HS-5 (cell line): Measurements from ENCODE around the gene VGLL3.
"Not testable (repeated sequence)": the region's sequence is repeated elsewhere in the genome, so short reads cannot be mapped to it uniquely, and the experiment has no call there.

Source experiments
- DNase-seq: peaks from one replicate; pipeline ENCODE4 v3.0.0-alpha.2; 2012; ENCODE audit warnings: low read depth

The VGLL3 gene

DNA sequence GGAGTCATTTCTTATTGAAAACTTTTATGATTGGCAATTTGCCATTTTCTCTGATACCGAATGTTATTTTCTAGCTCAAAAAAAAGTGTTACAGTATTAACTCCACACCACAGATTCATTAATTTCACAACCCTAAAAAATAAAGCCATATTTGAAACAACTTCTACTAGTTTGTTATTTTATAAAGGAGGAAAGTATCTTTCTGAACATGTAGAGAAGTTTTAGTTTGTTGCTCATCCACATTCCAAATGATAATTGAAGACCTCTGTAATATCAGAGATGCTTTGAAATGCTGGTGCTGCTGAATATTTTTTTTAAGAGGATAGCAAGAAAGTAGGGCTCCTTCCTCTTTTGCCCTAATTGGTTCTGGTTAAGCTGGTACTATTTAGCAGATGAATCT, 1.9 kb downstream of the VGLL3 start:
- no peak for DNase-seq

- peak; percentile 93 for DNase-seq
These were observed 2.7 kb downstream of the VGLL3 start for GRCh38 chr3:86988235-86988634.

GRCh38 chr3:86987421-86987715, 3.6 kb downstream of the VGLL3 start:
- DNase-seq, result no peak

DNA sequence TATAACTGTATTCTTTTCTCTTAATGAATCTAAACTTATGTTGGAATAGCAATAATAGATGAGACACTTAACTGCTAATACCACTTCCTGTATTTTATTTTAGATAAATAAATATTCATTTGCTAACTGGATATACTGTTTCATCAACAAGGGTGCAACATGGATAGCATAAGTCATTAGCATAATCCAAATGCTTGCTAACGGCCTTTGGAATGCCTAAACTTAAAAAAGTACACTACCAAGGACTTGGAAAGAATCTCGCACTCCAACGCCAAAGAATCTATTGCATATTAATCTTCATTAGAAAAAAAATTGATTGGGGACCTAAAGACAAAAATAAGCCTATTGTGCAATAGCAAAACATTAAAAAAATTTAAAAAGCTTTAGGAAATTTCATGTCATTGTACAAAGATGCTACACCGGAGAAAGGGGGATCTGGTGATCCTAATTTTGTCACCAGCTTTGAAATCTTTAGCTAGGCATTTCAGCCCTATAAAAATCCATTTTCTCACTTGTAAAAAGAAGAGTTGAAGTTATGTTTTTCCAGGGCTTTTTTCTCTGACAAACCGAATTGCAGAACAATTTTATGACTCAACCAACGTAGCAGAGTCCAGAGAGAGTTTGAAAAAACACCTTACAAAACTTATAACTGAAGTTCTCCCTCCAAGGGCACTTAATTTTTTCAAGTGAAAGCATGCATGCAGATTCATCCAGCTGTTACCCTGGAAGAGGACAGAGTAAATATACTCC, 4.1 kb downstream of the VGLL3 start:
- no peak for DNase-seq

- no peak for DNase-seq
These were observed 5.6 kb downstream of the VGLL3 start for GRCh38 chr3:86985181-86985826.

DNA sequence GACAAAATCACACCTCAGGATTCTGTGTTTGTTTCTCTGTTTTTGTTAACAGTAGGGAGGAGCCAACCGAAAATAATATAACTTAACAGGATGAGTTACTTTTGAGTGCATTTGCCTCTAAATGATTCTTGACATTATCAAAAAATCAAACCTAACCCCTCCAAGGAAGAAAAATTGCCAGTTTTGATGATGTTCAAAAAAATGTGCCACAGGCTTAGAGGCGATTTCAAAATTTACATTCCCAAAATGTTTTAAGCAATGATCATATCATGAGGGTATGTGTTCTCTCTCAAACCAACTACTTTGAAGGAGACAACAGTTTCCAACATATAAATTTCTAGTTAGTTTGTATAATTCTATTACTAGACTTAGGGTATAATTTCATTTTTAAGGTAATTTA, 6.7 kb downstream of the VGLL3 start:
- DNase-seq, result no peak

DNA sequence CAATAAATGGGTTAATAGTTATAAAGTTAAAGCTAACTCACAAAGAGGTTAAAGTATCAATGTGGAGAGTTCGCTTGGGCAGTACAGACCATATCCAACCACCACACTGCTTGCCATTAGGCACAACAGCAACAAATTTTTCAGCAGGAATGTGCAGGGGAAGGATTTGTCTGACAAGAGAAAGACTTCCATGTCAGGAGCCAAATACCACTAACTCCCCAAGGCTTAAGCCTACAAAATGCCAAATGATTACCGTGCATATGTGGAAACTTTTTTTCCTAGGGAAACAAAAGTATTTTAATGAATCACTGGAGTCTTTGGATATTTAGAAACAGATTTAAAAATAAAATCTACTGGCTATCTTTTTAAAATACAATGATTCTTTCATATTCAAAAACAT, 8.1 kb downstream of the VGLL3 start:
- DNase-seq, result no peak

- no peak for DNase-seq
These were observed 12.8 kb downstream of the VGLL3 start for GRCh38 chr3:86978111-86978551.

DNA sequence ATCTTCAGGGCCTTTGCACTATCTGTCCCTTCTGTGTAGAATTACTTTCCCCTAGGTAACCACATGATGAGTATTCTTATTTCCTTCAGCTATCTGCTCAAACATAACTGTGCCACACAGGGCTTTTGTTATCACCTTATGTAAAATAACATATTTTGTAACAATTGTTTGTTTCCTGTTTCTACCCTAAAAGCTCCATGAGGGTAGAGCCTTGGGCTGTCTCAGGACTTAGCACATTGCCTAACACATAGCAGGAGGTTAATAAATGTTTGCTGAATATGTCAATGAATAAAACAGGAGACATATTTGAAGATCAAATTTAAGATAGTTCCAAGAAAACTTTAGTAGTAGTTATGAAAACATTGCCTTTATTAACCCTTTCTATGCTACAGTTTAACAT, 14.7 kb downstream of the VGLL3 start:
- DNase-seq, result no peak

DNA sequence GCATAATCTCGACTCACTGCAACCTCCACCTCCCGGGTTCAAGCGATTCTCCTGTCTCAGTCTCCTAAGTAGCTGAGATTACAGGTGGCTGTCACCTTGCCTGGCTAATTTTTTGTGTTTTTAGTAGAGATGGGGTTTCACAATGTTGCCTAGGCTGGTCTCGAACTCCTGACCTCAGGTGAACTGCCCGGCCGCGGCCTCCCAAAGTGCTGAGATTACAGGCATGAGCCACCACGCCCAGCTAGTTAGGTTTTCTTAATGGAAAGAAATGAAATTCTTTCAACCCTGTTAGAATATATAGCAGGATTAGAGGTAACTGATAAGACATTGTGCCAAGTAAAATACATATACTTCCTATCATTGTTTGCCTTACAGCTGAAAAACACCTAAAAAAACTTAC, 16.8 kb downstream of the VGLL3 start:
- DNase-seq, result not testable (repeated sequence)

GRCh38 chr3:86973440-86973839, 17.5 kb downstream of the VGLL3 start:
- peak; percentile 90 for DNase-seq

- no peak for DNase-seq
These were observed 21.3 kb downstream of the VGLL3 start for GRCh38 chr3:86969500-86970189.

DNA sequence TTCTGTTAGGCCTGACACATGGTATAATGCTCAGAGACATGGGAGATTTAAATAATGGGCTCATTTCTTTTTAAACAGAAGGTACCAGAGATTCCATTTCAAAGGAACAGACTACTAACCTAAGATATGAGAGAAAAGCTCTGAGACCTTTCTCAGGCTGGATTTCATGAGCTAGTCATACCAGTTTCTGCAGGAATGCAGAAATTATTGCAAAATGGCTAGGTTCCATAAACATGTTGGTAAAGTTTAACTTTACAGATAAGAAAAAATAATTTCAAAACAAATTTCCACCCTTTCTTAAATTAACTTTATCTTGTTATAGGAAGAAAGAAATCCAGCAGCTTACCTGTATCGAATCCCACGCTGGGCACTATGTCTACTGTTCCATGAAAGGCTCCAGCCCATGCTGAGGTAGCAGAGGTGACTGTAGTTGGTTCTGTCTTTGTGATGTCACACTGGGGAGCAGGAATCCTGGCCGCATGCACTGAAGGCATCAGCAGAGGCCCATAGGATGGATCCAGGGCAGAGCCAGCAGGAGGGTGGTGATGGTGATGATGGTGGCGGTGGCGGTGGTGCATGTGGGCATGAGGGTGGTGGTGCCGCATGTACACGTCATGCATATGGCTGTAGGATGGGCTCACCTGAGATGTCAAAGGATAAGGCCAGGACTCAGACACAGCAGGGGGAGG, 22.6 kb downstream of the VGLL3 start:
- DNase-seq, result no peak

- DNase-seq, result no peak
These were observed 23.9 kb downstream of the VGLL3 start for GRCh38 chr3:86967062-86967461.

- DNase-seq, result no peak
These were observed 25.8 kb downstream of the VGLL3 start for GRCh38 chr3:86965166-86965565.

DNA sequence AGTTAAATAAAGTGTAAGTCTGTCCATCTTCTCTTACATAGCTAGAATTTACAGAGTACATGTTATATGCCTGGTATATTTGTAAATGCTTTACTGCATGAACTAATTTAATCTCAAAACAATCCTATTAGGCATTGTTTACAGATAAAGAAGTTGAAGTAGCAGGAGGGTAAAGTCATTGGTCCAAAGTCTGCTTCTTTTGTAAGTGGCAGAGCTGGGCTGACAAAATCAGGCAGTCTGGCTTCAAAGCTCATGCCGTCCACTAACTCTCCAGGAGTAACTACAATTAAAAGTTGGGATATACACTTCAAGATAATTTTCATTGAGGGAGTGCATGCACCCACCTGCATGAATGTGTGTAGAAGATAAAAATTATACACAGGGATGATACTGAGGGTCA, 27.3 kb downstream of the VGLL3 start:
- no peak for DNase-seq

DNA sequence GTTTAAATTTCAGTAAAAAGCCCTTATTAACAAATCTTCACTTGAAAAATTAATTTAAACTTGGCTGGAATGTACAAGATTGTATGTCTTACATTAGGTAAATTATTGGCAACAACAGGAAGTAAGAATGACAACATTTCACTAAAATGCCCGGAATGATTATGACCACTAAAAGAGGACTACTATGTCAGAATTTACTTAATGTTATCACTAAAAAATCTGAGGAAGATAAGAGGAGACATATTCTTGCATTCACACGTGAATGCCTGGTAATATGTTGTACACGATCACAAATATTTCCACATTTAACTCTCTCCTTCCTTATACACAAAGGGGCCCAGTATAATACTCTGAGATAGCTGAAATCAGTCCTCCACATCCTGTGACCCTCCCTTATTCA, 29.7 kb downstream of the VGLL3 start:
- DNase-seq, result no peak

GRCh38 chr3:86960550-86960949, 30.4 kb downstream of the VGLL3 start:
- no peak for DNase-seq

- peak; percentile 77 for DNase-seq
These were observed 32.4 kb downstream of the VGLL3 start for GRCh38 chr3:86958534-86958933.

GRCh38 chr3:86954747-86955146, 36.2 kb downstream of the VGLL3 start:
- DNase-seq, result no peak

- DNase-seq, result no peak
These were observed 36.7 kb downstream of the VGLL3 start for GRCh38 chr3:86954226-86954625.

GRCh38 chr3:86951322-86951721, 39.6 kb downstream of the VGLL3 start:
- DNase-seq, result no peak

DNA sequence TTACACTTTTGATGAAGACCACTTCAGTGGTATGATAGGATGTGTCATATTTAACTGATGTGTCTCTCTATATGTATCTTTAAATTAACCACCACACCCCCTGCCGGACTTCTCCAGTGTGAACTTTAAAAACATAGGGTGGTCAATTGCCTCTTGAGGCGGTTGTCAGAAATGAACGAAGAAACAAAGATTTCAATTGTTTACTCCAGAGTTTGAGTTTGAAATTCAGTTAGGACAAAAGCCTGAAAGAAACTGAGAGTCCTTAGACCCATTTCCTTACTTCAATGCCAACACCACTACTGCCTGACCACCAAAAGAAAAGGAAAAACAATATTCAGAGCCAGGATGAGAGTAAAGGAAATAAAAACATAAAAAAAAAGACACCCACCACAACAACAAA, 40.2 kb downstream of the VGLL3 start:
- DNase-seq, result no peak
